NB4 (cell line): ENCODE results near the gene EFCAB7.
"Not testable (repeated sequence)": the region's sequence is repeated elsewhere in the genome, so short reads cannot be mapped to it uniquely, and the experiment has no call there.

Experiments used
- CTCF ChIP-seq: IDR thresholded peaks from one replicate; pipeline ENCODE4 v1.5.1; 2012; ENCODE audit warnings: low read depth, low read length
- MAX ChIP-seq: IDR thresholded peaks from 2 replicates; pipeline ENCODE4 v1.6.1; 2011; ENCODE audit warnings: low read depth, low read length
- MYC ChIP-seq: IDR thresholded peaks from 2 replicates; pipeline ENCODE4 v1.6.1; 2011; ENCODE audit warnings: low read depth, low read length
- POLR2A ChIP-seq: IDR thresholded peaks from 2 replicates; pipeline ENCODE4 v1.6.1; 2011; ENCODE audit warnings: mild to moderate bottlenecking; ENCODE audit not compliant: insufficient read length; ENCODE audit errors: extremely low read depth

GRCh38 chr1:63586326-63586725 is 63.0 kb downstream of the EFCAB7 start:
- TF ChIP-seq POLR2A, CTCF, MAX, MYC: not testable (repeated sequence)
